GM12873 (cell line): ENCODE results near the gene CCNY.

Source experiments
- TF ChIP-seq, protein P1 (sequence below): IDR thresholded peaks from 2 replicates; pipeline ENCODE4 v1.5.1; 2012; ENCODE audit warnings: low read depth, mild to moderate bottlenecking, moderate library complexity, low read length, control low read depth; ENCODE audit not compliant: insufficient read depth; ENCODE audit errors: missing control alignments

Gene CCNY

GRCh38 chr10:35526746-35527145 is 190.4 kb downstream of the CCNY start:
- TF ChIP-seq, protein P1, sequence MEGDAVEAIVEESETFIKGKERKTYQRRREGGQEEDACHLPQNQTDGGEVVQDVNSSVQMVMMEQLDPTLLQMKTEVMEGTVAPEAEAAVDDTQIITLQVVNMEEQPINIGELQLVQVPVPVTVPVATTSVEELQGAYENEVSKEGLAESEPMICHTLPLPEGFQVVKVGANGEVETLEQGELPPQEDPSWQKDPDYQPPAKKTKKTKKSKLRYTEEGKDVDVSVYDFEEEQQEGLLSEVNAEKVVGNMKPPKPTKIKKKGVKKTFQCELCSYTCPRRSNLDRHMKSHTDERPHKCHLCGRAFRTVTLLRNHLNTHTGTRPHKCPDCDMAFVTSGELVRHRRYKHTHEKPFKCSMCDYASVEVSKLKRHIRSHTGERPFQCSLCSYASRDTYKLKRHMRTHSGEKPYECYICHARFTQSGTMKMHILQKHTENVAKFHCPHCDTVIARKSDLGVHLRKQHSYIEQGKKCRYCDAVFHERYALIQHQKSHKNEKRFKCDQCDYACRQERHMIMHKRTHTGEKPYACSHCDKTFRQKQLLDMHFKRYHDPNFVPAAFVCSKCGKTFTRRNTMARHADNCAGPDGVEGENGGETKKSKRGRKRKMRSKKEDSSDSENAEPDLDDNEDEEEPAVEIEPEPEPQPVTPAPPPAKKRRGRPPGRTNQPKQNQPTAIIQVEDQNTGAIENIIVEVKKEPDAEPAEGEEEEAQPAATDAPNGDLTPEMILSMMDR, result no peak

DNA sequence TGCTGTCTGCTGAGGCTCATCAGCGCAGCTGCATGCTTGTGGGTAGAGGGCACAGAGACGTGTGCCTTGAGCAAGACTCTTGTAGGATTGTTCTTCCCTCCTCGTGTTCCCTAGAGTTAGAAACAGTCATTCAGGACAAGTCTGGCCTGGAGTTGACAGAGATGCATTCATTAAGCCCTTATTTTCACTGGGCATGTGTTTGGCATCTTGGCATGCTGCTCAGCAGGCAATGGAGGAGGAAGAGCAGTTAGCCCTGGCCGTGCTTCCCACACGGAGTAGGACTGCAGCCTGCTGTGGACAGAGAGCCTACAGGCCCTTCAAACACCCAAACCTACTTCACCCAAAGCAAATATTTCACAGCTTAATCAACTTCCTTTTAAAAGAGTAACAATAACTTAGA is 195.8 kb downstream of the CCNY start:
- TF ChIP-seq, protein P1, result no peak

GRCh38 chr10:35533565-35533964 is 197.3 kb downstream of the CCNY start:
- TF ChIP-seq, protein P1, result no peak

DNA sequence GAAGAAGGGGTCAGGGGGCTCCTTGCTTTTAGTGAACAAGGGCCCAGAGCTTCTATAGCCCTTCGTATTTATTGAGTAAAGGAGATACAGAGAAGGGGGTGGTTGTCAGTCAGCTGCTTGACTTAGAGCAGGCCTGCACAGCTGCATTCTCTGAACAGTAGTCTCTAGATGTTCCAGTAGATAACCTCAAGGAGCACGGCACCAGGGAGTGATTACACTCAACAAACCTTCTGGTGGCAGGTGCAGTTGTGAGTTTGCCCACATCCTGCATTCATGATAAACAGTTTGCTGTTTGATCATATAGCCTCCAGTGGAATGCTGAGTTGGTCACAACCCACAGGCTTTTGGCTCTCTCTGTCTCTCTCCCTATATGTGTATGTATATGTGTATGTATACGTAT is 198.8 kb downstream of the CCNY start:
- TF ChIP-seq, protein P1, result no peak

DNA sequence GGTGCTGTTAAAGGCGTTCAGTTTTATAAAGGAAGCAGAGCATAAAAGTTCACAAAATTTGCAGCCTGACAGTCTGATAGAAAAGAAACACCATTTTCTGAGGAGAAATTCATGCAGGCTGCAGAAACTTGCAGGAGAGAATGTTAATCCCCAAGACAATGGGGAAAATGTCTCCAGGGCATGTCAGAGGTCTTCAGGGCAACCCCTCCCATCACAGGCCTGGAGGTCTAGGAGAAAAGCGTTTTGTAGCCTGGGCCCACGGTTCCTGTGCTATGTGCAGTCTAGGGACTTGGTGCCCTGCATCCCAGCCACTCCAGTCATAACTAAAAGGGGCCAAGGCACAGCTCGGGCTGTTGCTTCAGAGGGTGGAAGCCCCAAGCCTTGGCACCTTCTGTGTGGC is 200.5 kb downstream of the CCNY start:
- TF ChIP-seq, protein P1, result no peak

DNA sequence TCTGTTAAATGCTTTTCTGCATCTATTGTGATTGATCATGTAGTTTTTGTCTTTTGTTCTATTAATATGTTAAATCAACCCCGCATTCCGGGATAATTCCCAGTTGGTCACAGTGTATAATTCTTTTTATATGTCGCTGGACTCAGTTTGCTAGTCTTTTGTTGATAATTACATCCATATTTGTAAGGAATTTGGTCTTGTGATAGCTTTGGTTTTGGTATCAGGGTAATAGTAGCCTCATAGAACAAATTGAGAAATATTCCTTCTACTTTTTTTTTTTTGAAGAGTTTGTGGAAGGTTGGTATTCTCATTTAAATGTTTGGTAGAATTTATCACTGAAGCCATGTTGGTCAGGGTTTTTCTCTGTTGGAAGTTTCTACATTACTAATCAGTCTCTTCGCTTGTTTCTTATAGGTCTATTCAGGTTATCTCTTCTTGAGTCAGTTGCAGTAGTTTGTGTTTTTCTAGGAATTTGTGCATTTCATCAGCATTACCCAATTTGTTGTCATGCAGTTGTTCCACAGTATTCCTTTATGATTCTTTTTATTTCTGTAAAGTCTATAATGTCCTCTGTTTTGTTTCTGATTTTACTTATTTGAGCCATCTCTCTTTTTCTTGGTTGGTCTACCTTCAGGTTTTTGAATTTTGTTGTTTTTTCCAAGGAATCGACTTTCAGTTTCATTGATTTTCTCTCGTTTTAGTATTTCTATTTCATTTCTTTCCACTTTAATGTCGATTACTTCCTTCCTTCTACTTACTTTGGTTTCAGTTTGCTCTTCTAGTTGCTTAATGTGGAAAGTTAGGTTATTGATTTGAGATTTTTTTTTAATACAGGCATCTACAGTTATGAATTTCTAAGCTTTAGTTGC is 204.2 kb downstream of the CCNY start:
- TF ChIP-seq, protein P1, result no peak

- TF ChIP-seq, protein P1, result no peak
Observed at GRCh38 chr10:35541720-35542119, 205.4 kb downstream of the CCNY start.
